SU-DHL-6 (cell line): ENCODE measurements around the gene ATP6V0E2.

Experiments used
- H2AFZ ChIP-seq: fragments of 200-600 bp; sonication (generic); 2 replicates; pipeline ENCODE4 v1.6.1; 2014; ENCODE audit warnings: low read depth, mild to moderate bottlenecking, moderate library complexity, mixed read lengths, antibody characterized with exemption, low read length; ENCODE audit not compliant: severe bottlenecking
- H3F3A ChIP-seq: fragments of 200-600 bp; shearing (Covaris generic); 2 replicates; pipeline ENCODE4 v1.6.0; 2016; ENCODE audit warnings: antibody characterized with exemption, mild to moderate bottlenecking; ENCODE audit not compliant: insufficient read depth
- H3K27ac ChIP-seq: fragments of 200-600 bp; sonication (generic); 2 replicates; pipeline ENCODE4 v1.5.1; 2016; ENCODE audit warnings: low read depth, mild to moderate bottlenecking, low read length, moderate library complexity, mixed read lengths
- H3K27me3 ChIP-seq: fragments of 200-600 bp; sonication (generic), shearing (Covaris generic); 2 replicates; pipeline ENCODE4 v1.6.0; 2014; ENCODE audit warnings: mild to moderate bottlenecking, low read length
- H3K36me3 ChIP-seq: fragments of 200-600 bp; sonication (generic); 2 replicates; pipeline ENCODE4 v1.6.1; 2014; ENCODE audit warnings: mild to moderate bottlenecking, low read length, mixed read lengths
- H3K4me2 ChIP-seq: fragments of 300-600, 200-600 bp; shearing (Covaris generic), sonication (generic); 2 replicates; pipeline ENCODE4 v1.6.0; 2014; ENCODE audit warnings: low read length, low read depth, mild to moderate bottlenecking; ENCODE audit not compliant: poor library complexity, severe bottlenecking
- H3K4me3 ChIP-seq: fragments of 200-600 bp; sonication (generic); 2 replicates; pipeline ENCODE4 v1.5.1; 2014; ENCODE audit warnings: antibody characterized with exemption, low read length, mild to moderate bottlenecking, mixed read lengths; ENCODE audit not compliant: insufficient read depth, poor library complexity, severe bottlenecking
- H3K79me2 ChIP-seq: fragments of 200-600 bp; sonication (generic); 2 replicates; pipeline ENCODE4 v1.6.1; 2014; ENCODE audit warnings: mild to moderate bottlenecking, low read length, moderate library complexity; ENCODE audit not compliant: insufficient read depth
- H3K9ac ChIP-seq: fragments of 200-600 bp; sonication (generic); 2 replicates; pipeline ENCODE4 v1.7.0; 2014; ENCODE audit warnings: mild to moderate bottlenecking, low read length
- H3K9me2 ChIP-seq: fragments of 200-600 bp; sonication (generic); replicated peaks from 2 replicates; pipeline ENCODE4 v1.6.1; 2014; ENCODE audit warnings: low read length; ENCODE audit not compliant: insufficient read depth
- H3K9me3 ChIP-seq: fragments of 200-600 bp; sonication (generic); 2 replicates; pipeline ENCODE4 v1.6.1; 2014; ENCODE audit warnings: low read length, mixed read lengths; ENCODE audit not compliant: insufficient read depth
- H4K20me1 ChIP-seq: fragments of 200-600 bp; sonication (generic); 2 replicates; pipeline ENCODE4 v1.6.1; 2014; ENCODE audit warnings: low read depth, mild to moderate bottlenecking, antibody characterized with exemption, low read length, moderate library complexity, mixed read lengths
- CTCF ChIP-seq: fragments of 200-600 bp; sonication (generic); IDR thresholded peaks from one replicate; pipeline ENCODE4 v1.5.1; 2017; ENCODE audit warnings: antibody characterized with exemption, mild to moderate bottlenecking, low read length, moderate library complexity; ENCODE audit not compliant: insufficient read depth, poor library complexity, severe bottlenecking
- EZH2phosphoT487 ChIP-seq: fragments of 200-600 bp; sonication (generic), shearing (Covaris generic); conservative IDR thresholded peaks from 2 replicates; pipeline ENCODE4 v1.6.1; 2018; ENCODE audit warnings: mild to moderate bottlenecking, antibody characterized with exemption, low read length, moderate library complexity, mixed read lengths

The ATP6V0E2 gene

GRCh38 chr7:149838224-149838991, 35.4 kb upstream of the ATP6V0E2 start, which contains the start of gene ZNF862:
ZNF862 (plus strand) TSS chr7:149838375; CDS start chr7:149838612, 237 bp downstream.
- H3K4me3 ChIP-seq, result peak within 1 kb of the TSS; percentile 69
- H3K79me2 ChIP-seq, result no peaks in the 10 kb centered on the region
- peak within 1 kb of the TSS; percentile 91 for H2AFZ ChIP-seq
- H3K4me2 ChIP-seq, result peak within 1 kb of the TSS; percentile 78
- peak within 1 kb of the TSS; percentile 74 for H3K9ac ChIP-seq
- no peaks in the 10 kb centered on the region for H3K9me3 ChIP-seq
- H4K20me1 ChIP-seq, result no peaks in the 10 kb centered on the region
- H3K9me2 ChIP-seq, result no peaks in the 10 kb centered on the region
- no peaks in the 10 kb centered on the region for H3K27me3 ChIP-seq
- no peaks in the 10 kb centered on the region for H3K36me3 ChIP-seq
- no peaks in the 10 kb centered on the region for H3F3A ChIP-seq
- TF ChIP-seq EZH2phosphoT487, result no peak
- no peak for TF ChIP-seq CTCF
- H3K27ac ChIP-seq, result no peak within 1 kb of the TSS

GRCh38 chr7:149838992-149839408, 34.8 kb upstream of the ATP6V0E2 start:
- Histone ChIP-seq H3K9me3 (no peaks in the 10 kb centered on the region), H3K79me2 (no peaks in the 10 kb centered on the region), H2AFZ (peak overlapping the region; percentile 91), H3F3A (no peaks in the 10 kb centered on the region), H4K20me1 (no peaks in the 10 kb centered on the region), H3K27ac (no peak overlapping the region), H3K27me3 (no peaks in the 10 kb centered on the region), H3K9me2 (no peaks in the 10 kb centered on the region), H3K9ac (peak overlapping the region; percentile 74), H3K4me3 (peak overlapping the region; percentile 69), H3K36me3 (no peaks in the 10 kb centered on the region), H3K4me2 (peak overlapping the region; percentile 78)
- no peak for TF ChIP-seq CTCF
- TF ChIP-seq EZH2phosphoT487, result no peak

- no peak overlapping the region for H3K27ac ChIP-seq
- no peaks in the 10 kb centered on the region for H4K20me1 ChIP-seq
- H3K4me2 ChIP-seq, result no peak overlapping the region
- H3K27me3 ChIP-seq, result no peaks in the 10 kb centered on the region
- TF ChIP-seq EZH2phosphoT487 (no peak), CTCF (no peak)
- no peaks in the 10 kb centered on the region for H3K9me3 ChIP-seq
- H2AFZ ChIP-seq, result no peak overlapping the region
- no peaks in the 10 kb centered on the region for H3K79me2 ChIP-seq
- H3K4me3 ChIP-seq, result no peak overlapping the region
- H3K9ac ChIP-seq, result no peak overlapping the region
- no peaks in the 10 kb centered on the region for H3K9me2 ChIP-seq
- no peaks in the 10 kb centered on the region for H3F3A ChIP-seq
- no peaks in the 10 kb centered on the region for H3K36me3 ChIP-seq
These were observed 33.8 kb upstream of the ATP6V0E2 start for GRCh38 chr7:149839933-149840332.
